Ishikawa (cell line): Measurements from ENCODE around the gene NEU4.
A peak's percentile ranks its signal among the peaks of the same experiment; 100 is the strongest.

ENCODE experiments used
- CEBPB ChIP-seq: IDR thresholded peaks from 2 replicates; pipeline ENCODE4 v1.6.1; 2012
- CREB1 ChIP-seq: IDR thresholded peaks from 2 replicates; pipeline ENCODE4 v1.6.1; 2012; ENCODE audit warnings: low read depth
- EGR1 ChIP-seq: IDR thresholded peaks from 2 replicates; pipeline ENCODE4 v1.6.1; 2012
- EP300 ChIP-seq: IDR thresholded peaks from 2 replicates; pipeline ENCODE4 v1.6.1; 2012; ENCODE audit warnings: borderline replicate concordance
- FOXM1 ChIP-seq: IDR thresholded peaks from 2 replicates; pipeline ENCODE4 v1.6.1; 2012; ENCODE audit warnings: low read depth, borderline replicate concordance
- MAX ChIP-seq: IDR thresholded peaks from 2 replicates; pipeline ENCODE4 v1.6.1; 2012
- NFIC ChIP-seq: IDR thresholded peaks from 2 replicates; pipeline ENCODE4 v1.6.1; 2012
- RAD21 ChIP-seq: IDR thresholded peaks from 2 replicates; pipeline ENCODE4 v1.6.1; 2012; ENCODE audit warnings: low read depth
- TAF1 ChIP-seq: IDR thresholded peaks from 2 replicates; pipeline ENCODE4 v1.6.1; 2012; ENCODE audit warnings: low read depth, mild to moderate bottlenecking
- TCF12 ChIP-seq: IDR thresholded peaks from 2 replicates; pipeline ENCODE4 v1.6.1; 2012; ENCODE audit warnings: low read depth
- TEAD4 ChIP-seq: IDR thresholded peaks from 2 replicates; pipeline ENCODE4 v1.6.1; 2012
- USF1 ChIP-seq: IDR thresholded peaks from 2 replicates; pipeline ENCODE4 v1.6.1; 2012
- YY1 ChIP-seq: IDR thresholded peaks from 2 replicates; pipeline ENCODE4 v1.6.1; 2012; ENCODE audit warnings: low read depth
- ZBTB7A ChIP-seq: IDR thresholded peaks from 2 replicates; pipeline ENCODE4 v1.6.1; 2012; ENCODE audit warnings: low read depth
- TF ChIP-seq, protein P1 (sequence below): IDR thresholded peaks from 2 replicates; pipeline ENCODE4 v1.6.1; 2012; ENCODE audit warnings: low read depth, mild to moderate bottlenecking

The NEU4 gene

GRCh38 chr2:241801611-241802420, 7.2 kb upstream of the NEU4 start:
- no peak for TF ChIP-seq EGR1
- no peak for TF ChIP-seq RAD21
- no peak for TF ChIP-seq EP300
- no peak for TF ChIP-seq USF1
- no peak for TF ChIP-seq CREB1
- TF ChIP-seq, protein P1, sequence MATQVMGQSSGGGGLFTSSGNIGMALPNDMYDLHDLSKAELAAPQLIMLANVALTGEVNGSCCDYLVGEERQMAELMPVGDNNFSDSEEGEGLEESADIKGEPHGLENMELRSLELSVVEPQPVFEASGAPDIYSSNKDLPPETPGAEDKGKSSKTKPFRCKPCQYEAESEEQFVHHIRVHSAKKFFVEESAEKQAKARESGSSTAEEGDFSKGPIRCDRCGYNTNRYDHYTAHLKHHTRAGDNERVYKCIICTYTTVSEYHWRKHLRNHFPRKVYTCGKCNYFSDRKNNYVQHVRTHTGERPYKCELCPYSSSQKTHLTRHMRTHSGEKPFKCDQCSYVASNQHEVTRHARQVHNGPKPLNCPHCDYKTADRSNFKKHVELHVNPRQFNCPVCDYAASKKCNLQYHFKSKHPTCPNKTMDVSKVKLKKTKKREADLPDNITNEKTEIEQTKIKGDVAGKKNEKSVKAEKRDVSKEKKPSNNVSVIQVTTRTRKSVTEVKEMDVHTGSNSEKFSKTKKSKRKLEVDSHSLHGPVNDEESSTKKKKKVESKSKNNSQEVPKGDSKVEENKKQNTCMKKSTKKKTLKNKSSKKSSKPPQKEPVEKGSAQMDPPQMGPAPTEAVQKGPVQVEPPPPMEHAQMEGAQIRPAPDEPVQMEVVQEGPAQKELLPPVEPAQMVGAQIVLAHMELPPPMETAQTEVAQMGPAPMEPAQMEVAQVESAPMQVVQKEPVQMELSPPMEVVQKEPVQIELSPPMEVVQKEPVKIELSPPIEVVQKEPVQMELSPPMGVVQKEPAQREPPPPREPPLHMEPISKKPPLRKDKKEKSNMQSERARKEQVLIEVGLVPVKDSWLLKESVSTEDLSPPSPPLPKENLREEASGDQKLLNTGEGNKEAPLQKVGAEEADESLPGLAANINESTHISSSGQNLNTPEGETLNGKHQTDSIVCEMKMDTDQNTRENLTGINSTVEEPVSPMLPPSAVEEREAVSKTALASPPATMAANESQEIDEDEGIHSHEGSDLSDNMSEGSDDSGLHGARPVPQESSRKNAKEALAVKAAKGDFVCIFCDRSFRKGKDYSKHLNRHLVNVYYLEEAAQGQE, result no peak
- no peak for TF ChIP-seq TCF12
- TF ChIP-seq ZBTB7A, result no peak
- TF ChIP-seq FOXM1, result no peak
- TF ChIP-seq CEBPB, result no peak
- TF ChIP-seq NFIC, result no peak
- TF ChIP-seq MAX, result no peak
- TF ChIP-seq TAF1, result no peak
- TF ChIP-seq YY1, result no peak
- TF ChIP-seq TEAD4, result no peak

GRCh38 chr2:241802421-241803318, 6.3 kb upstream of the NEU4 start:
- TF ChIP-seq, protein P1, result no peak
- TF ChIP-seq TEAD4, result no peak
- no peak for TF ChIP-seq RAD21
- no peak for TF ChIP-seq ZBTB7A
- no peak for TF ChIP-seq USF1
- no peak for TF ChIP-seq YY1
- TF ChIP-seq TCF12, result no peak
- TF ChIP-seq EP300, result no peak
- TF ChIP-seq CEBPB, result no peak
- TF ChIP-seq TAF1, result no peak
- no peak for TF ChIP-seq MAX
- TF ChIP-seq FOXM1, result no peak
- TF ChIP-seq CREB1, result no peak
- no peak for TF ChIP-seq NFIC
- TF ChIP-seq EGR1, result no peak

GRCh38 chr2:241803387-241804325, 5.3 kb upstream of the NEU4 start:
- TF ChIP-seq EGR1, result peak; percentile 61
- no peak for TF ChIP-seq USF1
- no peak for TF ChIP-seq CEBPB
- TF ChIP-seq MAX, result peak; percentile 94
